GM18519 (cell line): ENCODE results near the gene RHOU.
"Not testable (repeated sequence)": the region's sequence is repeated elsewhere in the genome, so short reads cannot be mapped to it uniquely, and the experiment has no call there.

Experiments used
- ATAC-seq: cut with Tn5 transposase; IDR thresholded peaks from one replicate; pipeline ENCODE4 v1.9.1; 2021; ENCODE audit warnings: mild to moderate bottlenecking, moderate library complexity; ENCODE audit not compliant: unreplicated experiment, low FRiP score

The RHOU gene

GRCh38 chr1:228734881-228735801, at the start of gene RHOU:
RHOU (plus strand) TSS chr1:228735479; CDS start chr1:228735743, 264 bp downstream.
- no peak for ATAC-seq

- ATAC-seq = no peak
These were observed 47.7 kb upstream of the RHOU start for GRCh38 chr1:228687587-228687986.

- no peak for ATAC-seq
These were observed 46.0 kb upstream of the RHOU start for GRCh38 chr1:228689255-228689654.

GRCh38 chr1:228691211-228691610, 44.1 kb upstream of the RHOU start:
- ATAC-seq = no peak

GRCh38 chr1:228691926-228692325, 43.4 kb upstream of the RHOU start:
- ATAC-seq = no peak

GRCh38 chr1:228694447-228694846, 40.8 kb upstream of the RHOU start:
- ATAC-seq = not testable (repeated sequence)

GRCh38 chr1:228695015-228695955, 40.0 kb upstream of the RHOU start:
- no peak for ATAC-seq

GRCh38 chr1:228697207-228698016, 37.9 kb upstream of the RHOU start:
- ATAC-seq = no peak

GRCh38 chr1:228698017-228698329, 37.3 kb upstream of the RHOU start:
- ATAC-seq = no peak

GRCh38 chr1:228702433-228702832, 32.8 kb upstream of the RHOU start:
- no peak for ATAC-seq

GRCh38 chr1:228706305-228706704, 29.0 kb upstream of the RHOU start:
- no peak for ATAC-seq

- no peak for ATAC-seq
These were observed 18.2 kb upstream of the RHOU start for GRCh38 chr1:228717081-228717480.

GRCh38 chr1:228721407-228721806, 13.9 kb upstream of the RHOU start:
- no peak for ATAC-seq

- no peak for ATAC-seq
These were observed 12.0 kb upstream of the RHOU start for GRCh38 chr1:228723287-228723686.

- ATAC-seq = no peak
These were observed 11.4 kb upstream of the RHOU start for GRCh38 chr1:228723921-228724320.

GRCh38 chr1:228725178-228725577, 10.1 kb upstream of the RHOU start:
- no peak for ATAC-seq

- ATAC-seq = no peak
These were observed 7.6 kb upstream of the RHOU start for GRCh38 chr1:228727681-228728171.

GRCh38 chr1:228732426-228732825, 2.9 kb upstream of the RHOU start:
- no peak for ATAC-seq

GRCh38 chr1:228733576-228733975, 1.7 kb upstream of the RHOU start:
- no peak for ATAC-seq

- ATAC-seq = no peak
These were observed 750 bp downstream of the RHOU start for GRCh38 chr1:228735871-228736586.
